Neural cell (in vitro differentiated cells): ENCODE data around the gene FRZB.

Experiments
- CTCF ChIP-seq: fragments of 450-650 bp; IDR thresholded peaks from 2 replicates; pipeline ENCODE4 v1.5.1; 2014; ENCODE audit warnings: antibody characterized with exemption, mild to moderate bottlenecking, moderate library complexity; ENCODE audit not compliant: poor library complexity, severe bottlenecking
- EP300 ChIP-seq: fragments of 450-650 bp; conservative IDR thresholded peaks from 2 replicates; pipeline ENCODE4 v1.6.1; 2014; ENCODE audit warnings: antibody characterized with exemption, mild to moderate bottlenecking, moderate library complexity; ENCODE audit not compliant: poor library complexity, severe bottlenecking
- EZH2 ChIP-seq: fragments of 200-600, 300-800 bp; shearing (Covaris generic), sonication (generic); IDR thresholded peaks from 2 replicates; pipeline ENCODE4 v1.6.1; 2014; ENCODE audit warnings: antibody characterized with exemption, low read length, borderline replicate concordance, mild to moderate bottlenecking; ENCODE audit not compliant: insufficient read depth, poor library complexity, severe bottlenecking
- POLR2AphosphoS5 ChIP-seq: IDR thresholded peaks from 2 replicates; pipeline ENCODE4 v1.6.1; 2012
- RAD21 ChIP-seq: fragments of 450-650 bp; conservative IDR thresholded peaks from 2 replicates; pipeline ENCODE4 v1.6.1; 2014; ENCODE audit warnings: antibody characterized with exemption, mild to moderate bottlenecking, moderate library complexity
- REST ChIP-seq: IDR thresholded peaks from 2 replicates; pipeline ENCODE4 v1.6.1; 2012; ENCODE audit warnings: borderline replicate concordance
- TAF1 ChIP-seq: IDR thresholded peaks from 2 replicates; pipeline ENCODE4 v1.6.1; 2012; ENCODE audit warnings: low read depth

- TF ChIP-seq POLR2AphosphoS5 (no peak), CTCF (no peak), REST (no peak), TAF1 (no peak), EZH2 (no peak), RAD21 (no peak), EP300 (no peak)
These were observed at the start of gene FRZB for GRCh38 chr2:182866461-182867406.
